HepG2 (cell line): ENCODE data around the gene TAF8. TPM values are rescaled to one million over a fixed set of nuclear protein-coding genes. Genes with fewer than 3 reads are reported as not detected.

Experiments
- CBFB ChIP-seq: sonication (generic); formaldehyde crosslinking; IDR thresholded peaks from 2 replicates; pipeline ENCODE4 v1.4.0; 2020; ENCODE audit warnings: missing genetic modification reagents
- CSRNP2 ChIP-seq: sonication (generic); formaldehyde crosslinking; conservative IDR thresholded peaks from 2 replicates; pipeline ENCODE4 v1.8.0; 2022; ENCODE audit warnings: low read depth, missing genetic modification reagents
- NRL ChIP-seq: sonication (generic); formaldehyde crosslinking; IDR thresholded peaks from 2 replicates; pipeline ENCODE4 v1.5.0; 2020; ENCODE audit warnings: missing genetic modification reagents, mild to moderate bottlenecking, moderate library complexity, borderline replicate concordance
- SIN3B ChIP-seq: fragments of 150-350 bp; IDR thresholded peaks from 2 replicates; pipeline ENCODE4 v1.6.1; 2014; ENCODE audit warnings: low read length
- SRSF4 ChIP-seq: fragments of 200-400 bp; formaldehyde crosslinking; IDR thresholded peaks from one replicate; pipeline ENCODE4 v1.6.1; 2018; ENCODE audit warnings: mild to moderate bottlenecking, low read depth, low read length, moderate library complexity; ENCODE audit not compliant: poor library complexity, severe bottlenecking
- TMF1 ChIP-seq: sonication (generic); formaldehyde crosslinking; IDR thresholded peaks from 2 replicates; pipeline ENCODE4 v1.8.1; 2022; ENCODE audit warnings: low read depth, missing genetic modification reagents
- WIZ ChIP-seq: sonication (generic); formaldehyde crosslinking; IDR thresholded peaks from 2 replicates; pipeline ENCODE4 v1.5.1; 2020; ENCODE audit warnings: mild to moderate bottlenecking, missing genetic modification reagents
- ZNF12 ChIP-seq: sonication (generic); formaldehyde crosslinking; IDR thresholded peaks from 2 replicates; pipeline ENCODE4 v1.5.0; 2020; ENCODE audit warnings: missing genetic modification reagents
- ZNF296 ChIP-seq: sonication (generic); formaldehyde crosslinking; conservative IDR thresholded peaks from 2 replicates; pipeline ENCODE4 v1.5.0; 2020; ENCODE audit warnings: mild to moderate bottlenecking, missing genetic modification reagents
- ZNF383 ChIP-seq: sonication (generic); formaldehyde crosslinking; IDR thresholded peaks from 2 replicates; pipeline ENCODE4 v1.4.0; 2020; ENCODE audit warnings: missing genetic modification reagents, mild to moderate bottlenecking, borderline replicate concordance
- ZNF510 ChIP-seq: sonication (generic); formaldehyde crosslinking; IDR thresholded peaks from 2 replicates; pipeline ENCODE4 v1.4.0; 2020; ENCODE audit warnings: low read depth, mild to moderate bottlenecking, missing genetic modification reagents
- ZNF558 ChIP-seq: sonication (generic); formaldehyde crosslinking; IDR thresholded peaks from 2 replicates; pipeline ENCODE4 v1.9.0; 2022; ENCODE audit warnings: mild to moderate bottlenecking, missing genetic modification reagents, borderline replicate concordance
- ZNF615 ChIP-seq: sonication (generic); formaldehyde crosslinking; IDR thresholded peaks from 2 replicates; pipeline ENCODE4 v1.5.0; 2020; ENCODE audit warnings: mild to moderate bottlenecking, missing genetic modification reagents, borderline replicate concordance
- ZNF746 ChIP-seq: sonication (generic); formaldehyde crosslinking; IDR thresholded peaks from 2 replicates; pipeline ENCODE4 v1.8.0; 2022; ENCODE audit warnings: mild to moderate bottlenecking, missing genetic modification reagents
- ZNF879 ChIP-seq: sonication (generic); formaldehyde crosslinking; IDR thresholded peaks from 2 replicates; pipeline ENCODE4 v1.8.1; 2023; ENCODE audit warnings: missing genetic modification reagents
- ZSCAN29 ChIP-seq: sonication (generic); formaldehyde crosslinking; conservative IDR thresholded peaks from 2 replicates; pipeline ENCODE4 v1.4.0; 2020; ENCODE audit warnings: mild to moderate bottlenecking, missing genetic modification reagents
- polyA plus RNA-seq, 8 experiments: library from polyadenylated mRNA; depleted of rRNA in 3 of 8; stranded (reverse) in 7 of 8; unstranded in 1 of 8; fragments of >200 nt; fragmentation: Illumina TruSeq in 4 of 8; extraction: Trizol in 4 of 8; gene quantifications; 2 replicates each; pipeline versions ENCODE4 v1.2.1 to v1.2.3, GENCODE V29; 2011 to 2016; ENCODE audit warnings: low read depth in 4 of 8, missing spikeins in 1 of 8, mixed read lengths in 1 of 8; ENCODE audit not compliant: insufficient read depth in 1 of 8
- total RNA-seq, 5 experiments: library from RNA; depleted of rRNA; stranded (reverse); fragments of >200 nt; fragmentation: Illumina TruSeq; extraction: Trizol; gene quantifications; 2 replicates each; pipeline ENCODE4 v1.2.3, GENCODE V29; 2016; ENCODE audit warnings: low read depth in 1 of 5
- TF ChIP-seq, protein P1 (sequence below): sonication (generic); formaldehyde crosslinking; IDR thresholded peaks from 2 replicates; pipeline ENCODE4 v1.4.0; 2020; ENCODE audit warnings: missing genetic modification reagents, borderline replicate concordance
- TF ChIP-seq, protein P2 (sequence below): IDR thresholded peaks from 2 replicates; pipeline ENCODE4 v1.6.1; 2016; ENCODE audit warnings: missing compliant biosample characterization, missing genetic modification reagents, borderline replicate concordance
- TF ChIP-seq, protein P3 (sequence below): sonication (generic); formaldehyde crosslinking; IDR thresholded peaks from 2 replicates; pipeline ENCODE4 v1.5.1; 2020; ENCODE audit warnings: mild to moderate bottlenecking, missing genetic modification reagents, moderate library complexity

The TAF8 gene
- total and polyA plus RNA-seq, 2 of the 13 experiments (the other 11 are each of a cell fraction or from before 2014, with no cell fraction given): 25.2 to 25.8 TPM

GRCh38 chr6:42118162-42119001 lies 68.1 kb downstream of the TAF8 start (continued):
- TF ChIP-seq NRL (peak; percentile 79; the same call in 1 of the 2 replicates), SIN3B (no peak), SRSF4 (no peak), ZNF383 (CRISPR knock-in tag) (no peak), ZNF296 (CRISPR knock-in tag) (0 out of 2 replicates have a peak, but pooled peaks have one; percentile 68), ZSCAN29 (CRISPR knock-in tag) (no peak), ZNF558 (no peak), ZNF879 (CRISPR knock-in tag) (no peak), ZNF510 (CRISPR knock-in tag) (no peak), TMF1 (CRISPR knock-in tag) (no peak), ZNF746 (no peak), WIZ (CRISPR knock-in tag) (peak; percentile 91), CSRNP2 (no peak), ZNF615 (CRISPR knock-in tag) (no peak), CBFB (0 out of 2 replicates have a peak, but pooled peaks have one; percentile 20), ZNF12 (CRISPR knock-in tag) (no peak)
- TF ChIP-seq, protein P1, sequence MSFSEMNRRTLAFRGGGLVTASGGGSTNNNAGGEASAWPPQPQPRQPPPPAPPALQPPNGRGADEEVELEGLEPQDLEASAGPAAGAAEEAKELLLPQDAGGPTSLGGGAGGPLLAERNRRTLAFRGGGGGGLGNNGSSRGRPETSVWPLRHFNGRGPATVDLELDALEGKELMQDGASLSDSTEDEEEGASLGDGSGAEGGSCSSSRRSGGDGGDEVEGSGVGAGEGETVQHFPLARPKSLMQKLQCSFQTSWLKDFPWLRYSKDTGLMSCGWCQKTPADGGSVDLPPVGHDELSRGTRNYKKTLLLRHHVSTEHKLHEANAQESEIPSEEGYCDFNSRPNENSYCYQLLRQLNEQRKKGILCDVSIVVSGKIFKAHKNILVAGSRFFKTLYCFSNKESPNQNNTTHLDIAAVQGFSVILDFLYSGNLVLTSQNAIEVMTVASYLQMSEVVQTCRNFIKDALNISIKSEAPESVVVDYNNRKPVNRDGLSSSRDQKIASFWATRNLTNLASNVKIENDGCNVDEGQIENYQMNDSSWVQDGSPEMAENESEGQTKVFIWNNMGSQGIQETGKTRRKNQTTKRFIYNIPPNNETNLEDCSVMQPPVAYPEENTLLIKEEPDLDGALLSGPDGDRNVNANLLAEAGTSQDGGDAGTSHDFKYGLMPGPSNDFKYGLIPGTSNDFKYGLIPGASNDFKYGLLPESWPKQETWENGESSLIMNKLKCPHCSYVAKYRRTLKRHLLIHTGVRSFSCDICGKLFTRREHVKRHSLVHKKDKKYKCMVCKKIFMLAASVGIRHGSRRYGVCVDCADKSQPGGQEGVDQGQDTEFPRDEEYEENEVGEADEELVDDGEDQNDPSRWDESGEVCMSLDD (CRISPR knock-in tag): no peak
- TF ChIP-seq, protein P2, sequence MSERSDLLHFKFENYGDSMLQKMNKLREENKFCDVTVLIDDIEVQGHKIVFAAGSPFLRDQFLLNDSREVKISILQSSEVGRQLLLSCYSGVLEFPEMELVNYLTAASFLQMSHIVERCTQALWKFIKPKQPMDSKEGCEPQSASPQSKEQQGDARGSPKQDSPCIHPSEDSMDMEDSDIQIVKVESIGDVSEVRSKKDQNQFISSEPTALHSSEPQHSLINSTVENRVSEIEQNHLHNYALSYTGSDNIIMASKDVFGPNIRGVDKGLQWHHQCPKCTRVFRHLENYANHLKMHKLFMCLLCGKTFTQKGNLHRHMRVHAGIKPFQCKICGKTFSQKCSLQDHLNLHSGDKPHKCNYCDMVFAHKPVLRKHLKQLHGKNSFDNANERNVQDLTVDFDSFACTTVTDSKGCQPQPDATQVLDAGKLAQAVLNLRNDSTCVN (CRISPR knock-in tag): 0 out of 2 replicates have a peak, but pooled peaks have one; percentile 30
- TF ChIP-seq, protein P3, sequence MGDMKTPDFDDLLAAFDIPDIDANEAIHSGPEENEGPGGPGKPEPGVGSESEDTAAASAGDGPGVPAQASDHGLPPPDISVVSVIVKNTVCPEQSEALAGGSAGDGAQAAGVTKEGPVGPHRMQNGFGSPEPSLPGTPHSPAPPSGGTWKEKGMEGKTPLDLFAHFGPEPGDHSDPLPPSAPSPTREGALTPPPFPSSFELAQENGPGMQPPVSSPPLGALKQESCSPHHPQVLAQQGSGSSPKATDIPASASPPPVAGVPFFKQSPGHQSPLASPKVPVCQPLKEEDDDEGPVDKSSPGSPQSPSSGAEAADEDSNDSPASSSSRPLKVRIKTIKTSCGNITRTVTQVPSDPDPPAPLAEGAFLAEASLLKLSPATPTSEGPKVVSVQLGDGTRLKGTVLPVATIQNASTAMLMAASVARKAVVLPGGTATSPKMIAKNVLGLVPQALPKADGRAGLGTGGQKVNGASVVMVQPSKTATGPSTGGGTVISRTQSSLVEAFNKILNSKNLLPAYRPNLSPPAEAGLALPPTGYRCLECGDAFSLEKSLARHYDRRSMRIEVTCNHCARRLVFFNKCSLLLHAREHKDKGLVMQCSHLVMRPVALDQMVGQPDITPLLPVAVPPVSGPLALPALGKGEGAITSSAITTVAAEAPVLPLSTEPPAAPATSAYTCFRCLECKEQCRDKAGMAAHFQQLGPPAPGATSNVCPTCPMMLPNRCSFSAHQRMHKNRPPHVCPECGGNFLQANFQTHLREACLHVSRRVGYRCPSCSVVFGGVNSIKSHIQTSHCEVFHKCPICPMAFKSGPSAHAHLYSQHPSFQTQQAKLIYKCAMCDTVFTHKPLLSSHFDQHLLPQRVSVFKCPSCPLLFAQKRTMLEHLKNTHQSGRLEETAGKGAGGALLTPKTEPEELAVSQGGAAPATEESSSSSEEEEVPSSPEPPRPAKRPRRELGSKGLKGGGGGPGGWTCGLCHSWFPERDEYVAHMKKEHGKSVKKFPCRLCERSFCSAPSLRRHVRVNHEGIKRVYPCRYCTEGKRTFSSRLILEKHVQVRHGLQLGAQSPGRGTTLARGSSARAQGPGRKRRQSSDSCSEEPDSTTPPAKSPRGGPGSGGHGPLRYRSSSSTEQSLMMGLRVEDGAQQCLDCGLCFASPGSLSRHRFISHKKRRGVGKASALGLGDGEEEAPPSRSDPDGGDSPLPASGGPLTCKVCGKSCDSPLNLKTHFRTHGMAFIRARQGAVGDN: peak; percentile 86
